Glutamatergic neuron (in vitro differentiated cells): Measurements from ENCODE around the gene TAP2. TPM values are rescaled to one million over a fixed set of nuclear protein-coding genes. Genes with fewer than 3 reads are reported as not detected.
"Not testable (repeated sequence)": the region's sequence is repeated elsewhere in the genome, so short reads cannot be mapped to it uniquely, and the experiment has no call there.

Source experiments
- DNase-seq: peaks from one replicate; pipeline ENCODE4 v3.0.0; 2022
- H3K27ac Mint-ChIP-seq: one replicate; pipeline ENCODE4 v1.8.0; 2020; ENCODE audit warnings: mild to moderate bottlenecking, mixed read lengths, inconsistent platforms; ENCODE audit not compliant: unreplicated experiment
- H3K27me3 Mint-ChIP-seq: one replicate; pipeline ENCODE4 v1.8.0; 2020; ENCODE audit warnings: mild to moderate bottlenecking, moderate library complexity, mixed read lengths, inconsistent platforms; ENCODE audit not compliant: unreplicated experiment
- H3K36me3 Mint-ChIP-seq: one replicate; pipeline ENCODE4 v1.8.0; 2020; ENCODE audit warnings: mild to moderate bottlenecking, mixed read lengths, inconsistent platforms; ENCODE audit not compliant: unreplicated experiment
- H3K4me1 Mint-ChIP-seq: one replicate; pipeline ENCODE4 v1.8.0; 2020; ENCODE audit warnings: mild to moderate bottlenecking, low read depth, mixed read lengths, inconsistent platforms; ENCODE audit not compliant: unreplicated experiment
- H3K4me3 Mint-ChIP-seq: one replicate; pipeline ENCODE4 v1.8.0; 2020; ENCODE audit warnings: mild to moderate bottlenecking, mixed read lengths, inconsistent platforms; ENCODE audit not compliant: unreplicated experiment
- H3K9me3 Mint-ChIP-seq: one replicate; pipeline ENCODE4 v1.8.0; 2020; ENCODE audit warnings: mild to moderate bottlenecking, moderate library complexity, mixed read lengths, inconsistent platforms; ENCODE audit not compliant: unreplicated experiment
- total RNA-seq: library from RNA; stranded (reverse); fragmentation: NEBNext Ultra II Directional; extraction: Animal tissue kit (Norgen Biotek cat#: 25700); gene quantifications from one replicate; pipeline ENCODE4 v1.2.1, GENCODE V29; 2021; ENCODE audit not compliant: unreplicated experiment
- TF ChIP-seq, protein P1 (sequence below): fragments of 200-600 bp; sonication (generic); IDR thresholded peaks from one replicate; pipeline ENCODE4 v1.5.0; 2021; ENCODE audit not compliant: partially characterized antibody, unreplicated experiment

The TAP2 gene
- total RNA-seq, 1 donor from 2014 or later: 1.9 TPM

DNA sequence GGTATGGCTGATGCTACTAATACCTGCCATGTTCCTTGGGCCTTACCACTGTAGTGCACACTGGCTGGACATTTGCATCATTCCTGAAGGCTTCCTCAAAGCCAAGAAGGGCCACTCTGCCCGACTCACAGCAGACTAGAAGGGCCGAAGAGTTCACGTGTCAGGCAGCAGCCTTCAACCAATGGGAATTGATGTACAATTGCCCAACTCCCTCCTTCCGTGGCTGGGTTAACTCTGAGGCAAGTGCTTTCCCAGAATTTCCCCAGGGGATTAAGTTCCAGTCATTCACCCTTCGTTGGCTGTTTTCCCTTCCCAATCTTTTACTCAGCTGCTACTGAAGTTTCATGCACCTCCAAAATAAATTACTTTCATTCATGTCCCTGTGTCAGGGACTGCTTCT, 45.2 kb upstream of the TAP2 start:
- H3K36me3 Mint-ChIP-seq: no peaks in the 10 kb centered on the region
- TF ChIP-seq, protein P1, sequence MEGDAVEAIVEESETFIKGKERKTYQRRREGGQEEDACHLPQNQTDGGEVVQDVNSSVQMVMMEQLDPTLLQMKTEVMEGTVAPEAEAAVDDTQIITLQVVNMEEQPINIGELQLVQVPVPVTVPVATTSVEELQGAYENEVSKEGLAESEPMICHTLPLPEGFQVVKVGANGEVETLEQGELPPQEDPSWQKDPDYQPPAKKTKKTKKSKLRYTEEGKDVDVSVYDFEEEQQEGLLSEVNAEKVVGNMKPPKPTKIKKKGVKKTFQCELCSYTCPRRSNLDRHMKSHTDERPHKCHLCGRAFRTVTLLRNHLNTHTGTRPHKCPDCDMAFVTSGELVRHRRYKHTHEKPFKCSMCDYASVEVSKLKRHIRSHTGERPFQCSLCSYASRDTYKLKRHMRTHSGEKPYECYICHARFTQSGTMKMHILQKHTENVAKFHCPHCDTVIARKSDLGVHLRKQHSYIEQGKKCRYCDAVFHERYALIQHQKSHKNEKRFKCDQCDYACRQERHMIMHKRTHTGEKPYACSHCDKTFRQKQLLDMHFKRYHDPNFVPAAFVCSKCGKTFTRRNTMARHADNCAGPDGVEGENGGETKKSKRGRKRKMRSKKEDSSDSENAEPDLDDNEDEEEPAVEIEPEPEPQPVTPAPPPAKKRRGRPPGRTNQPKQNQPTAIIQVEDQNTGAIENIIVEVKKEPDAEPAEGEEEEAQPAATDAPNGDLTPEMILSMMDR: no peak
- peaks cover 2% of the 10 kb centered on the region for H3K9me3 Mint-ChIP-seq
- H3K4me1 Mint-ChIP-seq: no peaks in the 10 kb centered on the region
- no peak for DNase-seq
- no peak overlapping the region for H3K27ac Mint-ChIP-seq
- no peak overlapping the region for H3K4me3 Mint-ChIP-seq
- H3K27me3 Mint-ChIP-seq: no peaks in the 10 kb centered on the region

DNA sequence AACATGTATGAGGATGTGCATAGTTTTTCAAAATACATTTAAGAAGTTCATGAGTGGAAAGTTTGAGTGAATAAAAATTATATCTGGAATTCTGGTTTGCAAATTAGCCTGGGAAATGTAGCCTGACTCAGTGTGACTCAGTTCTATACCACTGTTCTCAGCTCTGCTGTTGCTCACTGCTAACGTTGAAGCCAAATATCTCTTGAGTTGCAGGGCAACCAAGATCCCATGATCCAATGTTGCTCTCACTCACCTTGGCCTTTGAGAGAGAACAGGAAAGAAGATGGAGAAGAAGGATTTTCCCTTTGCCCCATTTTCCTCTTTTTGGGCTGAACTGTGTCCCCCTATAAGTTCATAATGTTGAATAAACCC, 44.3 kb upstream of the TAP2 start:
- H3K27ac Mint-ChIP-seq: no peak overlapping the region
- no peaks in the 10 kb centered on the region for H3K27me3 Mint-ChIP-seq
- TF ChIP-seq, protein P1: no peak

DNA sequence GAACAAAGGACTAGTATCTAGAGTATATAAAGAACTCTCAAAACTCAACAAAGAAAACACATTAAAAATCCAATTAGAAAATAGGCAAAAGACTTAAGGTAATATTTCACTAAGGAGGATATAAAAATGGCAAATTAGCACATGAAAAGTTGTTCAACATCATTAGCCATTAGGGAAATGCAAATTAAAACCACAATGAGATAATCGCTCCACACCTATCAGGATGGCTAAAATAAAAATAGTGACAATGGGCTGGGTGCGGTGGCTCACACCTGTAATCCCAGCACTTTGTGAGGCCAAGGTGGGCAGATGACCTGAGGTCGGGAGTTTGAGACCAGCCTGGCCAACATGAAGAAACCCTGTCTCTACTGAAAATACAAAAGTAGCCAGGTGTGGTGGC, 42.4 kb upstream of the TAP2 start:
- not testable (repeated sequence) for H3K4me3 Mint-ChIP-seq, H3K4me1 Mint-ChIP-seq, H3K27me3 Mint-ChIP-seq, H3K36me3 Mint-ChIP-seq, DNase-seq, H3K27ac Mint-ChIP-seq, H3K9me3 Mint-ChIP-seq

More for the DNA sequence above, 44.3 kb upstream of the TAP2 start:
- peaks cover 2% of the 10 kb centered on the region for H3K9me3 Mint-ChIP-seq
- H3K36me3 Mint-ChIP-seq: no peaks in the 10 kb centered on the region
- no peak overlapping the region for H3K4me3 Mint-ChIP-seq
- no peaks in the 10 kb centered on the region for H3K4me1 Mint-ChIP-seq
- no peak for DNase-seq

DNA sequence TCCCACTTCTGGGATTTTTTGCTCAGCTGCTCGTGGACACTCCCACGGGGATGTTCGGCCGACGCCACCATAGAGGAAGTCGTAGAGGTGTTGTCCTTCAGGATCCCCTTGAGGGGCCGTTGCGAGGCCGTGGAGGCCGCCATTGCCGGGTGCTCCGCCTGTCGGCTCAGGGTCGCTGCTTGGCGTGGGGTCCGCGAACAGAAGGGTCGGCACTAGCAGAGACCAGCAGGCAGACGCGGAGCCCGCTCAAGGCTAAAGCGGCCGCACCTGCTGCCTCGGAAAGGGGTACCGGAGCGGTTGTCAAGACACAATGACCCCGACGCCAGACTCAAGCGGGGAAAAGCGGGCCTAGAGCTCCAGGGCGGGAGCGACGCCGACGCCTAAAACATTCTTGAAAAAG, 41.2 kb upstream of the TAP2 start:
- H3K27me3 Mint-ChIP-seq: no peaks in the 10 kb centered on the region
- no peak overlapping the region for H3K27ac Mint-ChIP-seq
- H3K4me3 Mint-ChIP-seq: no peak overlapping the region
- no peaks in the 10 kb centered on the region for H3K4me1 Mint-ChIP-seq
- H3K9me3 Mint-ChIP-seq: peaks cover 2% of the 10 kb centered on the region
- TF ChIP-seq, protein P1: no peak
- no peaks in the 10 kb centered on the region for H3K36me3 Mint-ChIP-seq
- DNase-seq: no peak

DNA sequence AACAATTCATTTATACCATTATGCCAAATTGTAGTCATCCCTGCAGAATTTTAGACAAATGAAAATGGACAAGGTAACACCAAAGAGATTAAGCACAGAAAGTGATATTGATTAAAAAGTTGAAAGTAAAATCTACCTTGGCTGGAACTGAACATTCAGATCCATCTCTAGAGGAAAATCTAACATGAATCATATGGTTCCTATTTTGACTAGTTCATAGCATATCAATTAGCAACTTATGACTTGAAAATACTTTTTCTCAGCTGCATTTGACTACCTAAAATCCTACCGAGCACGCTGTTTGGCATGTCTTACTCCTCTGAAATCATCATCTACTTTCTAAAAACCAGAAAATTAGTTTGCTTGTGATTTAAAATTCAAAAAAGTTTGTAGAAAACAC, 38.1 kb upstream of the TAP2 start:
- Mint-ChIP-seq H3K4me1 (no peaks in the 10 kb centered on the region), H3K9me3 (peaks cover 2% of the 10 kb centered on the region), H3K36me3 (no peaks in the 10 kb centered on the region), H3K27ac (no peak overlapping the region), H3K27me3 (no peaks in the 10 kb centered on the region), H3K4me3 (no peak overlapping the region)
- DNase-seq: no peak
- TF ChIP-seq, protein P1: no peak

DNA sequence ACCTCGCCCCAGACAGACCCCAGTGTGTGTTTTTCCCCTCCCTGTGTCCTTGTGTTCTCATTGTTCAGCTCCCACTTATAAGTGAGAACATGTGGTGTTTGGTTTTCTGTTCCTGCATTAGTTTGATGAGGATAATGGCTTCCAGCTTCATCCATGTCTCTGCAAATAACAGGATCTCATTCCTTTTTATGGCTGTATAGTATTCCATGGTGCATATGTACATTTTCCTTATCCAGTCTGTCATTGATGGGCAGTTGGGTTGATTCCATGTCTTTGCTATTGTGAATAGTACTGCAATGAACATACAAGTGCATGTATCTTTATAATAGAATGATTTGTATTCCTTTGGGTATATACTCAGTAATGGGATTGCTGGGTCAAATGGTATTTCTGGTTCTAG, 35.4 kb upstream of the TAP2 start:
- H3K27ac Mint-ChIP-seq, H3K4me1 Mint-ChIP-seq, H3K27me3 Mint-ChIP-seq, H3K4me3 Mint-ChIP-seq, H3K9me3 Mint-ChIP-seq, H3K36me3 Mint-ChIP-seq, DNase-seq: not testable (repeated sequence)
